HEK293T (cell line): ENCODE results near the gene MYO7B.

Experiments
- CTCF ChIA-PET: fragments of 350-600 bp; formaldehyde crosslinking; extraction: SDS; loops from one replicate; lab custom pipeline; 2021; ENCODE audit warnings: antibody characterized with exemption, inconsistent platforms; lab: Yijun Ruan, JAX
- POLR2A ChIA-PET: fragments of 350-600 bp; formaldehyde crosslinking; extraction: SDS; loops from one replicate; lab custom pipeline; 2020; ENCODE audit warnings: antibody characterized with exemption, inconsistent platforms; lab: Yijun Ruan, JAX
- DNase-seq: peaks from one replicate; pipeline ENCODE4 v3.0.0; 2012; ENCODE audit warnings: mixed read lengths; ENCODE audit errors: extremely low spot score
- ARNT ChIP-seq: fragments of 450-650 bp; IDR thresholded peaks from 2 replicates; pipeline ENCODE4 v1.6.1; 2017; ENCODE audit warnings: mild to moderate bottlenecking
- BHLHE40 ChIP-seq: fragments of 450-650 bp; IDR thresholded peaks from 2 replicates; pipeline ENCODE4 v1.6.1; 2016; ENCODE audit warnings: mild to moderate bottlenecking, moderate library complexity, borderline replicate concordance
- CTBP1 ChIP-seq: fragments of 450-650 bp; IDR thresholded peaks from 2 replicates; pipeline ENCODE4 v1.6.1; 2016; ENCODE audit warnings: borderline replicate concordance
- ELF4 ChIP-seq: fragments of 450-650 bp; IDR thresholded peaks from 2 replicates; pipeline ENCODE4 v1.6.1; 2017; ENCODE audit warnings: antibody characterized with exemption
- FOXA1 ChIP-seq: fragments of 450-650 bp; IDR thresholded peaks from 2 replicates; pipeline ENCODE4 v1.6.1; 2016; ENCODE audit warnings: mild to moderate bottlenecking
- FOXK2 ChIP-seq: fragments of 450-650 bp; IDR thresholded peaks from 2 replicates; pipeline ENCODE4 v1.6.1; 2016; ENCODE audit warnings: mild to moderate bottlenecking
- FOXM1 ChIP-seq: fragments of 450-650 bp; IDR thresholded peaks from 2 replicates; pipeline ENCODE4 v1.6.1; 2017; ENCODE audit warnings: mild to moderate bottlenecking, borderline replicate concordance
- HDGF ChIP-seq: fragments of 450-650 bp; IDR thresholded peaks from 2 replicates; pipeline ENCODE4 v1.6.1; 2017; ENCODE audit warnings: antibody characterized with exemption, borderline replicate concordance
- L3MBTL2 ChIP-seq: fragments of 450-650 bp; conservative IDR thresholded peaks from 2 replicates; pipeline ENCODE4 v1.6.1; 2016; ENCODE audit warnings: mild to moderate bottlenecking
- LEF1 ChIP-seq: fragments of 450-650 bp; IDR thresholded peaks from 2 replicates; pipeline ENCODE4 v1.6.1; 2017; ENCODE audit warnings: mild to moderate bottlenecking, borderline replicate concordance
- NFRKB ChIP-seq: fragments of 450-650 bp; IDR thresholded peaks from 2 replicates; pipeline ENCODE4 v1.6.1; 2016; ENCODE audit warnings: mild to moderate bottlenecking, moderate library complexity
- PKNOX1 ChIP-seq: fragments of 450-650 bp; IDR thresholded peaks from 2 replicates; pipeline ENCODE4 v1.6.1; 2016
- SP1 ChIP-seq: fragments of 450-650 bp; IDR thresholded peaks from 2 replicates; pipeline ENCODE4 v1.6.1; 2017
- SUZ12 ChIP-seq: fragments of 450-650 bp; IDR thresholded peaks from 2 replicates; pipeline ENCODE4 v1.6.1; 2016; ENCODE audit warnings: mild to moderate bottlenecking
- TARDBP ChIP-seq: fragments of 450-650 bp; IDR thresholded peaks from 2 replicates; pipeline ENCODE4 v1.6.1; 2016
- ZNF384 ChIP-seq: fragments of 450-650 bp; IDR thresholded peaks from 2 replicates; pipeline ENCODE4 v1.6.1; 2016

Gene MYO7B

GRCh38 chr2:127659408-127660290 lies 124.2 kb downstream of the MYO7B start:
- DNase-seq = no peak
- ChIA-PET POLR2A (no interaction called here), CTCF (interaction anchor here (1.0 kb wide), 1 partner anchor 10 kb away, joined by 3 read pairs; no protein-coding TSS in a partner anchor)
- TF ChIP-seq SP1 (no peak), HDGF (no peak), NFRKB (no peak), FOXM1 (no peak), FOXA1 (no peak), TARDBP (no peak), ELF4 (no peak), ZNF384 (no peak), SUZ12 (no peak), PKNOX1 (no peak), LEF1 (no peak), CTBP1 (no peak), BHLHE40 (no peak), L3MBTL2 (no peak), ARNT (no peak), FOXK2 (no peak)

GRCh38 chr2:127660291-127660578 lies 124.8 kb downstream of the MYO7B start:
- POLR2A ChIA-PET = no interaction called here
- DNase-seq = no peak
- TF ChIP-seq FOXM1 = no peak
- TF ChIP-seq FOXK2 = no peak
- no peak for TF ChIP-seq PKNOX1
- no peak for TF ChIP-seq FOXA1
- no peak for TF ChIP-seq BHLHE40
- no peak for TF ChIP-seq NFRKB
- TF ChIP-seq ELF4 = no peak
- TF ChIP-seq ARNT = no peak
- no peak for TF ChIP-seq L3MBTL2
- no peak for TF ChIP-seq HDGF
- no peak for TF ChIP-seq TARDBP
- TF ChIP-seq LEF1 = no peak
- TF ChIP-seq SUZ12 = no peak
- TF ChIP-seq CTBP1 = no peak
- TF ChIP-seq SP1 = no peak
- CTCF ChIA-PET = interaction anchor here (1.0 kb wide), 1 partner anchor 10 kb away, joined by 3 read pairs; no protein-coding TSS in a partner anchor

DNA sequence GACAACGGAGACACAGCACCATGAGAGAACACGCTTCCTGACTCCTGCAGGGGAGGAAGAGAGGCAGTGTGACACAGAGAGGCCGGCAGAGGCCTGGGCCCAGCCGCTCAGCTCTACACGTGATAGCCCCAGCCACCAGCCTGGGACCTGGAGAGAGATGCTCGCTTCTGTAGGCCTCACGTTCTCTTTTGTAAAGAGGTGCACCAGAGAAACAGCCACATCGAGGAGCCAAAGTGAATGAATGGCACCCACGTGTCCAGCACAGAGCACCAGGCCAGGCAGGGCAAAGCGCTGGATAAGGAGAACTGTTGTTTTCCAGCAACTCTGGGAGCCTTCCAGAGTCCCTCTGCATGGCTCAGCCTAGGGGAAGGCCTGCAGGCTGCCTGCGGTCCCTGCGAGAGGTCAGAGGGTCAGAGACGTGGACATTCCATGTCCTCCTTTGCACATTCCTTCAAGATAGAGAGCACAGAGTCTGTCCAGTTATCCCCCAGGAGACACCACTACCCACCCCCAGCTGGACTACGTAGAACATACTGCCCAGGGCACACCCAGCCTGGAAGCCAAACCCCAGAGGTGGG lies 125.7 kb downstream of the MYO7B start:
- ChIA-PET POLR2A (no interaction called here), CTCF (no interaction called here)
- TF ChIP-seq NFRKB (no peak), TARDBP (no peak), FOXK2 (no peak), FOXM1 (no peak), L3MBTL2 (no peak), ZNF384 (no peak), LEF1 (no peak), FOXA1 (no peak), PKNOX1 (no peak), ELF4 (no peak), CTBP1 (no peak), SP1 (no peak), HDGF (no peak), ARNT (no peak)
- no peak for DNase-seq

GRCh38 chr2:127661949-127662510 lies 126.5 kb downstream of the MYO7B start:
- ChIA-PET POLR2A (no interaction called here), CTCF (interaction anchor here (1.0 kb wide), 1 partner anchor 12 kb away, joined by 4 read pairs; no protein-coding TSS in a partner anchor)
- no peak for TF ChIP-seq LEF1
- no peak for TF ChIP-seq SP1
- no peak for TF ChIP-seq ARNT
- TF ChIP-seq FOXA1 = no peak
- TF ChIP-seq ELF4 = no peak
- no peak for TF ChIP-seq TARDBP
- no peak for TF ChIP-seq FOXK2
- TF ChIP-seq PKNOX1 = no peak
- TF ChIP-seq CTBP1 = no peak
- no peak for TF ChIP-seq SUZ12
- no peak for TF ChIP-seq ZNF384
- no peak for TF ChIP-seq FOXM1

GRCh38 chr2:127662937-127663565 lies 127.6 kb downstream of the MYO7B start:
- POLR2A ChIA-PET = no interaction called here
- no peak for TF ChIP-seq ARNT
- TF ChIP-seq SUZ12 = no peak
- no peak for TF ChIP-seq PKNOX1
- TF ChIP-seq NFRKB = no peak
- TF ChIP-seq CTBP1 = no peak
- no peak for TF ChIP-seq FOXM1
- TF ChIP-seq BHLHE40 = no peak
- no peak for TF ChIP-seq HDGF
- no peak for TF ChIP-seq ELF4
- no peak for TF ChIP-seq TARDBP
- no peak for DNase-seq
- CTCF ChIA-PET = no interaction called here

More at GRCh38 chr2:127661949-127662510, 126.5 kb downstream of the MYO7B start:
- no peak for DNase-seq
